GM18519 (cell line): ENCODE results near the gene FAM53A.
"Not testable (repeated sequence)": the region's sequence is repeated elsewhere in the genome, so short reads cannot be mapped to it uniquely, and the experiment has no call there.

Experiments used
- ATAC-seq: cut with Tn5 transposase; IDR thresholded peaks from one replicate; pipeline ENCODE4 v1.9.1; 2021; ENCODE audit warnings: mild to moderate bottlenecking, moderate library complexity; ENCODE audit not compliant: unreplicated experiment, low FRiP score

Gene FAM53A

GRCh38 chr4:1642196-1642951 is 41.7 kb downstream of the FAM53A start:
- ATAC-seq = no peak

- no peak for ATAC-seq
Measured at GRCh38 chr4:1641671-1642070, 42.4 kb downstream of the FAM53A start.

GRCh38 chr4:1640716-1641503 is 43.2 kb downstream of the FAM53A start:
- ATAC-seq = not testable (repeated sequence)

- ATAC-seq = no peak
Measured at GRCh38 chr4:1640190-1640589, 43.9 kb downstream of the FAM53A start.

GRCh38 chr4:1639299-1639868 is 44.7 kb downstream of the FAM53A start:
- ATAC-seq = no peak

GRCh38 chr4:1638873-1639272 is 45.2 kb downstream of the FAM53A start:
- ATAC-seq = no peak

GRCh38 chr4:1638272-1638598 is 45.9 kb downstream of the FAM53A start:
- no peak for ATAC-seq

- no peak for ATAC-seq
Measured at GRCh38 chr4:1637580-1638271, 46.4 kb downstream of the FAM53A start.

GRCh38 chr4:1636490-1637211 is 47.5 kb downstream of the FAM53A start:
- ATAC-seq = no peak

- no peak for ATAC-seq
Measured at GRCh38 chr4:1635464-1635863, 48.6 kb downstream of the FAM53A start.

- ATAC-seq = no peak
Measured at GRCh38 chr4:1633993-1634392, 50.1 kb downstream of the FAM53A start.

GRCh38 chr4:1632109-1633104 is 51.7 kb downstream of the FAM53A start:
- no peak for ATAC-seq

GRCh38 chr4:1631136-1631535 is 53.0 kb downstream of the FAM53A start:
- no peak for ATAC-seq

- ATAC-seq = no peak
Measured at GRCh38 chr4:1630266-1630665, 53.8 kb downstream of the FAM53A start.

- no peak for ATAC-seq
Measured at GRCh38 chr4:1629699-1630083, 54.4 kb downstream of the FAM53A start.

GRCh38 chr4:1628892-1629698 is 55.0 kb downstream of the FAM53A start:
- ATAC-seq = no peak

GRCh38 chr4:1627417-1628313 is 56.4 kb downstream of the FAM53A start:
- no peak for ATAC-seq
